GM12891 (cell line): ENCODE measurements around the gene FBXW11.
"Not testable (repeated sequence)": the region's sequence is repeated elsewhere in the genome, so short reads cannot be mapped to it uniquely, and the experiment has no call there.

Source experiments
- DNase-seq: peaks from one replicate; pipeline ENCODE4 v3.0.0; 2011; ENCODE audit warnings: low spot score; ENCODE audit not compliant: insufficient read length
- FAIRE-seq: peaks from 2 replicates; lab custom pipeline; 2011; peaks lifted over from hg19 to GRCh38; lab: Jason Lieb, UNC
- PAX5 ChIP-seq: IDR thresholded peaks from 2 replicates; pipeline ENCODE4 v1.6.1; 2011; ENCODE audit warnings: low read length, moderate library complexity, mild to moderate bottlenecking; ENCODE audit not compliant: insufficient read depth, severe bottlenecking
- POLR2A ChIP-seq: IDR thresholded peaks from 2 replicates; pipeline ENCODE4 v1.6.1; 2011; ENCODE audit warnings: low read depth, low read length, control low read depth
- POLR2AphosphoS5 ChIP-seq: IDR thresholded peaks from 2 replicates; pipeline ENCODE4 v1.6.1; 2011; ENCODE audit warnings: low read depth, low read length, control low read depth
- POU2F2 ChIP-seq: IDR thresholded peaks from 2 replicates; pipeline ENCODE4 v1.6.1; 2011; ENCODE audit warnings: low read depth, mild to moderate bottlenecking, control low read depth, low read length, moderate library complexity
- SPI1 ChIP-seq: IDR thresholded peaks from 2 replicates; pipeline ENCODE4 v1.6.1; 2011; ENCODE audit warnings: low read depth, low read length, control low read depth
- TAF1 ChIP-seq: IDR thresholded peaks from 2 replicates; pipeline ENCODE4 v1.6.1; 2011; ENCODE audit warnings: low read depth, low read length, control low read depth

FBXW11 gene

DNA sequence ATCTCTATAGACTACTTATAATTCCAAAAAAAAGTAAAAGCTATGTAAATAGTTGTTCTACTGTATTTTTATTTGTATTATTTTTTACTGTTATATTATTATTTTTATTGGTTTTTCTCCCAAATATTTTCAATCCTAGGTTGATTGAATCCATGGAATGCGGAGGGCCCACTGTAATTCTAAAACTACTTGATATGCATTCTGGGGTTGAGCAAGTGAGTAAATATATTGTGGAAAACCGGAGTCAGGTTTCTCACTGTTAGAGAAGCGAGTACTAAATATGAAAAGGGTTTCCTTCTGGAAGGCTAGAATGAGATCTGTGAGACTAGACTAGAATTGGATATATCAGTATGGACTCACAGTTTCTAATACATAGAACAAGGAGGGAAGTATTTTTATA, 66.5 kb downstream of the FBXW11 start:
- no peak for DNase-seq
- FAIRE-seq: no peak
- TF ChIP-seq SPI1: no peak
- TF ChIP-seq POU2F2: no peak
- no peak for TF ChIP-seq POLR2A
- no peak for TF ChIP-seq POLR2AphosphoS5
- no peak for TF ChIP-seq PAX5
- TF ChIP-seq TAF1: no peak

GRCh38 chr5:171938358-171938757, 68.1 kb downstream of the FBXW11 start:
- FAIRE-seq (no peak), DNase-seq (no peak)
- TF ChIP-seq SPI1 (no peak), POU2F2 (no peak), TAF1 (no peak), POLR2AphosphoS5 (no peak), PAX5 (no peak), POLR2A (no peak)

GRCh38 chr5:171937351-171937750, 69.1 kb downstream of the FBXW11 start:
- no peak for FAIRE-seq
- no peak for TF ChIP-seq POLR2AphosphoS5
- DNase-seq: no peak

GRCh38 chr5:171934586-171934985, 71.9 kb downstream of the FBXW11 start:
- DNase-seq (no peak), FAIRE-seq (no peak)
- TF ChIP-seq TAF1 (no peak), POU2F2 (no peak), SPI1 (no peak), POLR2AphosphoS5 (no peak), PAX5 (no peak), POLR2A (no peak)

GRCh38 chr5:171931163-171931562, 75.3 kb downstream of the FBXW11 start:
- TF ChIP-seq PAX5 (no peak), POU2F2 (no peak), SPI1 (no peak), TAF1 (no peak), POLR2A (no peak), POLR2AphosphoS5 (no peak)
- FAIRE-seq (peak; percentile 74), DNase-seq (no peak)

DNA sequence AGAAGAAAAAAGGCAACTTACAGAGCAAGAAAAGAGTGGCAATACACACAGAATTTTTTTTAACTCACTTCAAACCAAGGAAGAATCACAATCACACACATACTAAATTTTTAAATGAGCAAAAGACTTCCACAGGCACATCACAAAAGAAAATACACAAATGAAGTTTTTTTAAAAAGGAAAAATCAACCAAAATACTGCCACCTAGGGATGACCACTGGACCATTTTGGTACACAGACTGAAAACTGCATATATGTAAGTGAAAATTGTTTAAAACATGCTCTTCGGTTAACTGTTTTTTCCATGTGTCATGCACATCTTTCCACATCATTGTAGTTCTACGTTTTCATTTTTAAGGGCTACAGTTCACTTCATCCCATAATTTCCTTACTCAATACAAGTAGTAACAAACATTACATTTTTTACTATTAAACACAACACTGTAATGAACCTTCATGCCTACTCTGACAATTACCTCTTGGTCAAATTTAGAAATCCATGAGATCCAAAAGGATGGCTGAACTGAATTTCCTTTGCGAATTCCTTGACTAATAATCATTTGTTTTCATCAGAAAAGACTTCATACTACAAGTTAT, 79.0 kb downstream of the FBXW11 start:
- no peak for TF ChIP-seq POU2F2
- no peak for TF ChIP-seq SPI1
- no peak for TF ChIP-seq TAF1
- DNase-seq (no peak), FAIRE-seq (peak; percentile 56)

- FAIRE-seq (peak; percentile 89), DNase-seq (no peak)
- TF ChIP-seq PAX5 (no peak), SPI1 (peak; percentile 91)
These were observed 80.1 kb downstream of the FBXW11 start for GRCh38 chr5:171926311-171926710.

DNA sequence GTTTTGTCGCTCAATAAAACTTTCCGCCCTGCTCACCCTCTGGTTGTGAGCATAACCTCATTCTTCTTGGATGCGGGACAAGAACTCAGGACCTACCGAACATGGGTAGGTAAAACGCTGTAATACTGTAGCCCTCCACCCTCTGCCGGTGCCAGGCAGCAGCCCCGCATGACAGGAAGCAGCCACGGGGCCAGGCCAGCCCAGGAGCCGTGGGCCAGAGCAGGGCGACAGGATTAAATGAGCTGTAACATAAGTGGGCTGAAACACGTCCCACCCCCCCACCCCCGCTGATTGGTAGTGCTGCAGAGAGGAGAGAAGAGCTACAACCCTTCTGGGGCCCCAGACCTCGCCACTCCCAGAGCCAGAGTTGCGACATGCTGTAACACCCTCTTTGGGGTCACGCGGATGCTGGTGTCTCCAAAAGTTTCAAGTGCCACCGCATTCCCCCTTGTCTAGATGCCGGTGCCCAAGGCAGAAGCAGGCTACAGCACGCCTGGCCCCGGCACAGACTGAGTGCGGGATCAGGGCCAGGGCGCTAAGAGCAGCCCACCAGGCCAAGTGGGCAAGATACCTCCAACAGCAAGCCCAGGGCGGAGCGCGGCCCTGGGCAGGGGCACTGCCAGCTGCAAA, 81.8 kb downstream of the FBXW11 start:
- no peak for FAIRE-seq
- no peak for DNase-seq
- TF ChIP-seq TAF1 (no peak), POLR2A (no peak), POU2F2 (no peak), SPI1 (no peak), PAX5 (no peak)

DNA sequence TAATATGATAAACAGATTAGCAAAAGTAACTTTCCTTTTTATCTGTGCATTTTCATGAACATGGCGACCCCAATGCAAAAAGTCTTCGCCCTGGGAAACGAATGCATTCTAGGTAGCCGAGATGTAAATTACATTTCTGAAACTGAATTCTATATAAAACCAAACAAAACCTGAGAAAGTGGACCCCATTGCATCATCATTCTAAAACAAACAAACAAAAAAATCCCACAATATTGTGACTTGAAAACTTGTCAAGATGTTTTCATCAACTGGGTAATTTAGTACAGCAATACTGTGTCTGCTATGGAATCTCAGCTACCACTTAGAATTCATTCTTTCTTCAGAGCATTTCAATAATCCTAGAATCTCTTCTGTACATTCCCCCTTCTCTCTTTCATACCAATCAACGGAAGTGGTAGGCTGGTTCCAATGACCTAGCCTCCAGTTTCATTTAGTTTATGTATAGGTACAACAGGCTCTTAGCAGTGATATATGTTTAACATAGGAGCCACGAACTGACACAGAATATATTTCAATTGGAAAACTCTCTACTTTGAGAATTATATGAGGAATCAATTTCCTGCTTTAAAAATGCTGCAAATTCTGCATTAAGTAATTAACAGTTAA, 85.6 kb downstream of the FBXW11 start:
- FAIRE-seq (no peak), DNase-seq (no peak)
- TF ChIP-seq SPI1 (no peak), POLR2AphosphoS5 (no peak), POU2F2 (no peak), TAF1 (no peak), PAX5 (no peak), POLR2A (no peak)

- DNase-seq, FAIRE-seq: not testable (repeated sequence)
These were observed 90.7 kb downstream of the FBXW11 start for GRCh38 chr5:171915700-171916099.

DNA sequence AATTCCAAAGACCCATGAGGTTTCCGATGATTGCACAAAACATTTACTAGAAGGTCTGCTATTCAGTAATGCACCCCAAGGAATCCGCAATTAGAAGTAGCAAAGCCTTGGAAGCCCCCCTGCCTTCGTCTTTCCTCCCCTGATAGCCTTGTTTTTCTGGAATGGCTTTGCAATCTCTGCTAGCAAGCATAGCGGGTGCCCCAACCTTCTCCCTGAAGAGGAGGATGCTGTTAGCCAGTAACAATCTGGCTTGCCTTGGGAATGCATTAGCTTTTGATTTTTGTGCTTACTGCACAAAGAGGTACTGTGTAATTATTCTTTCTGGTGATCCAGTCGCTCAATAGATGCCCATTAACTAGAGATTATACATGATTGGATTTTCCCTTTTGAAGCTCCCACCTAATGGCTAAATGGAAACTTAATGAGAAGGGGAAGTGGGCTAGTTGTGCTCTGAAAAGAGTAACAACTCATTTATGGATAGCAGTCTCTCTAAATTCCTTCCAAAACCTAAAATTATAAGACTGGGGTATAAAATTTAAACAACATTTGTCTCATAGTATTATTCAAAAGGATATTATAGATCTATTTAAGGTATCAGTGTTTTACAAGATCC, 91.6 kb downstream of the FBXW11 start:
- DNase-seq (no peak), FAIRE-seq (no peak)
- peak; percentile 71 for TF ChIP-seq SPI1
- TF ChIP-seq POLR2AphosphoS5: no peak
- no peak for TF ChIP-seq POLR2A
- no peak for TF ChIP-seq TAF1
- no peak for TF ChIP-seq POU2F2
- no peak for TF ChIP-seq PAX5
